ENCODE results near the gene APOM. TPM values are rescaled to one million over a fixed set of nuclear protein-coding genes. Genes with fewer than 3 reads are reported as not detected.
A peak's percentile ranks its signal among the peaks of the same experiment; 100 is the strongest.

The APOM gene
- total RNA-seq, 4 donors from 2014 or later: 1.8 to 7.9 (median 2.4) TPM

- intact Hi-C loops (cut with DNase I; ENCODE audit: low total_unique reads): no loop called here
- Histone ChIP-seq H3K27me3 (no peaks in the 10 kb centered on the region), H3K4me1 (no peaks in the 10 kb centered on the region), H3K36me3 (peaks cover 2 to 100% of the 10 kb centered on the region in 2 donors), H3K27ac (peak overlapping the region in 1 of 4 donors; percentile 3), H3K9me3 (no peaks in the 10 kb centered on the region), H3K4me3 (no peak overlapping the region)
- DNase-seq (no peak), ATAC-seq (no peak)
- in situ Hi-C loops (cut with MboI; ENCODE audit: low sequenced_read_pairs in 4 of 4): no loop called here
- TF ChIP-seq POLR2A (IDR thresholded peaks at IDR 0.05): no peak
- TF ChIP-seq, protein P1, sequence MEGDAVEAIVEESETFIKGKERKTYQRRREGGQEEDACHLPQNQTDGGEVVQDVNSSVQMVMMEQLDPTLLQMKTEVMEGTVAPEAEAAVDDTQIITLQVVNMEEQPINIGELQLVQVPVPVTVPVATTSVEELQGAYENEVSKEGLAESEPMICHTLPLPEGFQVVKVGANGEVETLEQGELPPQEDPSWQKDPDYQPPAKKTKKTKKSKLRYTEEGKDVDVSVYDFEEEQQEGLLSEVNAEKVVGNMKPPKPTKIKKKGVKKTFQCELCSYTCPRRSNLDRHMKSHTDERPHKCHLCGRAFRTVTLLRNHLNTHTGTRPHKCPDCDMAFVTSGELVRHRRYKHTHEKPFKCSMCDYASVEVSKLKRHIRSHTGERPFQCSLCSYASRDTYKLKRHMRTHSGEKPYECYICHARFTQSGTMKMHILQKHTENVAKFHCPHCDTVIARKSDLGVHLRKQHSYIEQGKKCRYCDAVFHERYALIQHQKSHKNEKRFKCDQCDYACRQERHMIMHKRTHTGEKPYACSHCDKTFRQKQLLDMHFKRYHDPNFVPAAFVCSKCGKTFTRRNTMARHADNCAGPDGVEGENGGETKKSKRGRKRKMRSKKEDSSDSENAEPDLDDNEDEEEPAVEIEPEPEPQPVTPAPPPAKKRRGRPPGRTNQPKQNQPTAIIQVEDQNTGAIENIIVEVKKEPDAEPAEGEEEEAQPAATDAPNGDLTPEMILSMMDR (IDR thresholded peaks at IDR 0.05 in 4 of 5, conservative IDR thresholded peaks at IDR 0.05 in 1 of 5): no peak
Observed at GRCh38 chr6:31632279-31632946, 23.3 kb upstream of the APOM start.

DNA sequence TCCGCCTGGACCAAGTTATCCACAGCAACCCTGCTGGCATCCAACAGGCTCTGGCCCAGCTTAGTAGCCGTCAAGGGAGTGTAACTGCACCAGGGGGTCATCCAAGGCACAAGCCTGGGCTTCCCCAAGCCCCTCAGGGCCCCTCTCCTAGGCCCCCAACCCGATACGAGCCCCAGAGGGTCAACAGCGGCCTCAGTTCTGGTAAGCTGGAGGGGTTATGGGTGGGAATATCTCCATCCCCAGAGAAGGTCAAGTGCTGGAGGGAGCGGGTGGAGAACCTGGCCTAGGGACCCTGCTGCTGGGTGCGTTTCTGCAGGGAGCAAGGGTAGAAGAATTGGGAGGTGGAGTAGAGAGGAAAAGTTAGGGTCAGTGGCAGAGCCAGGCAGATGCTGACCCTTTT lies 22.2 kb upstream of the APOM start:
- intact Hi-C loops (cut with DNase I; ENCODE audit: low total_unique reads) (no loop called here), in situ Hi-C loops (cut with MboI; ENCODE audit: low sequenced_read_pairs in 4 of 4) (no loop called here)
- ATAC-seq (no peak), DNase-seq (no peak)
- H3K36me3 ChIP-seq: peaks cover 0 to 99% of the 10 kb centered on the region in 2 donors
- H3K4me1 ChIP-seq: no peaks in the 10 kb centered on the region
- no peaks in the 10 kb centered on the region for H3K9me3 ChIP-seq
- no peaks in the 10 kb centered on the region for H3K27me3 ChIP-seq
- H3K27ac ChIP-seq: no peak overlapping the region
- no peak overlapping the region for H3K4me3 ChIP-seq
- TF ChIP-seq, protein P1 (IDR thresholded peaks at IDR 0.05 in 4 of 5, conservative IDR thresholded peaks at IDR 0.05 in 1 of 5): no peak
- TF ChIP-seq POLR2A (IDR thresholded peaks at IDR 0.05): no peak

DNA sequence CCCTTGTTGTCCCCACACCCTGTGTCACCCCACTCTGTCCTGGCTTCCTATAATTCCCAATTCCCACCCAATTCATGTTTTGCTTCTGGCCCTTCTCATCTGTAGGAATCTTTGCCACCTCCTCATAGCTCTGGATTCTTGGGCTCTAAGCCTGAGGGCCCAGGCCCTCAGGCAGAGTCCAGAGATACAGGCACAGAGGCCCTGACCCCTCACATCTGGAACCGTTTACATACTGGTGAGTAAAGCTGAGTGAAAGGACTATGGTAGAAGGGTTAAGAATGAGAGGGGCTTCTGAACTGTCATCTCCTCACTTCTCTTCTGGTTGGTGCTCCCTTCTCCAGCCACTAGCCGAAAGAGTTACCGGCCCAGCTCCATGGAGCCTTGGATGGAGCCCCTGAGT lies 21.6 kb upstream of the APOM start:
- Histone ChIP-seq H3K27ac (no peak overlapping the region), H3K9me3 (no peaks in the 10 kb centered on the region), H3K36me3 (peaks cover 0 to 97% of the 10 kb centered on the region in 2 donors), H3K27me3 (no peaks in the 10 kb centered on the region), H3K4me3 (no peak overlapping the region), H3K4me1 (no peaks in the 10 kb centered on the region)
- no peak for DNase-seq
- no peak for ATAC-seq
- in situ Hi-C loops (cut with MboI; ENCODE audit: low sequenced_read_pairs in 4 of 4) (no loop called here), intact Hi-C loops (cut with DNase I; ENCODE audit: low total_unique reads) (no loop called here)
- TF ChIP-seq POLR2A (IDR thresholded peaks at IDR 0.05): no peak
- TF ChIP-seq, protein P1 (IDR thresholded peaks at IDR 0.05 in 4 of 5, conservative IDR thresholded peaks at IDR 0.05 in 1 of 5): no peak

DNA sequence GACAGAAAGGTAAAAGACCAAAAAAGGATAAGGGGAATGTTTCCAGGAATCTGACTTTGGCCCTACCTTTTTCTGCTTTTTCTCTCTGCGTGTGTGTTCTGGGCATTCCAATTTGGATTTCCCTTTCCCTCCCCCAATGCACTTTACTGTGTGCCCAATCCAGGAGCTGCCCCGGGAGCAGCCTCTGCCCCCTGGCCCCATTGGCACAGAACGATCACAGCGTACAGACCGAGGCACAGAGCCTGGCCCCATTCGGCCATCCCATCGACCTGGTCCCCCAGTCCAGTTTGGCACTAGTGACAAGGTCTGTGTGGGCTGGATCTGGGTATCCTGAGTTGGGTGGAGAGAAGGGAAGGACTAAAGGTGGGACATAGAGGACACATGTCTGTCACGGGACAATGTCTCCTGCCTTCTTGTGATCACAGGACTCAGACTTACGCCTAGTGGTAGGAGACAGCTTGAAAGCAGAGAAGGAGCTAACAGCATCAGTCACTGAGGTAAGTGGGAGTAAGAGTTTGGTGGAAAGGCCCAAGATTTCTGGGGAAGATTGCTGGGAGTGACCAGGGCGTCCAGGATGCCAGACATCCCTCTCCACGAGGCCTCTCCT lies 20.6 kb upstream of the APOM start:
- ATAC-seq (no peak), DNase-seq (no peak)
- peaks cover 0 to 96% of the 10 kb centered on the region in 2 donors for H3K36me3 ChIP-seq
- H3K4me3 ChIP-seq: no peak overlapping the region
- H3K4me1 ChIP-seq: no peaks in the 10 kb centered on the region
- TF ChIP-seq POLR2A (IDR thresholded peaks at IDR 0.05): no peak
- TF ChIP-seq, protein P1 (IDR thresholded peaks at IDR 0.05 in 4 of 5, conservative IDR thresholded peaks at IDR 0.05 in 1 of 5): no peak
- intact Hi-C loops (cut with DNase I; ENCODE audit: low total_unique reads): no loop called here
- H3K9me3 ChIP-seq: no peaks in the 10 kb centered on the region
- H3K27ac ChIP-seq: no peak overlapping the region
- no peaks in the 10 kb centered on the region for H3K27me3 ChIP-seq
- in situ Hi-C loops (cut with MboI; ENCODE audit: low sequenced_read_pairs in 4 of 4): no loop called here
